ENCODE measurements around the gene ST6GALNAC1.
"Not testable (repeated sequence)": the region's sequence is repeated elsewhere in the genome, so short reads cannot be mapped to it uniquely, and the experiment has no call there.

ST6GALNAC1 gene

DNA sequence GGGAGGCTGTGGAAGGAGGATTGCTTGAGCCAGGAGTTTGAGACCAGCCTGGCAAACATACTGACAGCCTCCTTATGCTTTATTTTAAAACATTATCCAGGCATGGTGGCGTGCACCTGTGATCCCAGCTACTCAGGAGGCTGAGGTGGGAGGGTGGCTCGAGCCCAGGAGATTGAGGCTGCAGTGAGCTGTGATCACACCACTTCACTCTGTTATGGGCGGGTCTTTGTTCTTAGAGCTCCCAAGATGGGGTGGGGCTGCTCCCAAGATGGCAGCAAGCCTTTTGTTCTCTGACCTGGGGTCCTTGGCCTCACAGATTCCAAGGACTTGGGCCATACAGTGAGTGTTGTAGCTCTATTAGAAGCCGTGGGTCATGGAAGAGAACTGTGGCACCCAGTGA lies 31.8 kb downstream of the ST6GALNAC1 start:
- no peak for DNase-seq (ENCODE audit: low read depth)

DNA sequence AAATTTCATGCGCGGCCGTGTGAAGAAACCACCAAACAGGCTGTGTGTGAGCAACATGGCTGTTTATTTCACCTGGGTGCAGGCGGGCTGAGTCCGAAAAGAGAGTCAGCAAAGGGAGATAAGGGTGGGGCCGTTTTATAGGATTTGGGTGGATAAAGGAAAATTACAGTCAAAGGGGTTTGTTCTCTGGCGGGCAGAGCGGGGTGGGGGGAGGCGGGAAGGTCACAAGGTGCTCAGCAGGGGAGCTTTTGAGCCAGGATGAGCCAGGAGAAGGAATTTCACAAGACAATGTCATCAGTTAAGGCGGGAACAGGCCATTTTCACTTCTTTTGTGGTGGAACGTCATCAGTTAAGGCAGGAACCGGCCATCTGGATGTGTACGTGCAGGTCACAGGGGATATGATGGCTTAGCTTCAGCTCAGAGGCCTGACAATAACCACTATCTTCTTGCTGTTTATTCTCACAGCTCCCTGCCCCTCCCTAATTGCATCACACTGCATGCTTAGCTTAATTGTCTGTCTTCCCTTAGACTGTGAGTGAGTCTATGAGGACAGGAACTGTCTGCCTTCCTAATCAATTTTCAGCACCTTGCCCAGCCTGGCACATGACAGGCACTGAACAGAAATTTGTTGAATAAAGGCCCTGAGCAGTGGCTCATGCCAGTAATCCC lies 32.3 kb downstream of the ST6GALNAC1 start:
- DNase-seq (ENCODE audit: low read depth) = not testable (repeated sequence)

GRCh38 chr17:76606685-76607084 lies 36.9 kb downstream of the ST6GALNAC1 start:
- DNase-seq (ENCODE audit: low read depth) = not testable (repeated sequence)

DNA sequence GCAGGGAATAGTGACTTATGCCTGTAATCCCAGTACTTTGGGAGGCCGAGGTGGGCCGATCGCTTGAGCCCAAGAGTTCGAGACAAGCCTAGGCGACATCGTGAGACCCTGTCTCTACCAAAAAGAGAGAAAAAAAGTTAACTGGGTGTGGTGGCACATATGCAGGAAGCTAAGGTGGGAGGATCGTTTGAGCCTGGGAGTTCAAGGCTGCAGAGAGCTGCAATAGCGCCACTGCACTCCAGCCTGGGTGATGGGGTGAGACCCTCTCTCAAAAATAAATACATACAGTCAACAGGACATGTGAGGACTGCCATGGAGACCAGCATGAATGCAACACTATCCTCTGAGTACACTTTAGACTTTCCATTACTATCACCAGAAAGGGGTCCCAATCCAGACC lies 42.5 kb downstream of the ST6GALNAC1 start:
- DNase-seq (ENCODE audit: low read depth) = no peak

GRCh38 chr17:76599694-76600460 lies 43.7 kb downstream of the ST6GALNAC1 start:
- no peak for DNase-seq (ENCODE audit: low read depth)

GRCh38 chr17:76598004-76598439 lies 45.5 kb downstream of the ST6GALNAC1 start:
- no peak for DNase-seq (ENCODE audit: low read depth)

- no peak for DNase-seq (ENCODE audit: low read depth)
These were observed 46.2 kb downstream of the ST6GALNAC1 start for GRCh38 chr17:76597156-76598003.

DNA sequence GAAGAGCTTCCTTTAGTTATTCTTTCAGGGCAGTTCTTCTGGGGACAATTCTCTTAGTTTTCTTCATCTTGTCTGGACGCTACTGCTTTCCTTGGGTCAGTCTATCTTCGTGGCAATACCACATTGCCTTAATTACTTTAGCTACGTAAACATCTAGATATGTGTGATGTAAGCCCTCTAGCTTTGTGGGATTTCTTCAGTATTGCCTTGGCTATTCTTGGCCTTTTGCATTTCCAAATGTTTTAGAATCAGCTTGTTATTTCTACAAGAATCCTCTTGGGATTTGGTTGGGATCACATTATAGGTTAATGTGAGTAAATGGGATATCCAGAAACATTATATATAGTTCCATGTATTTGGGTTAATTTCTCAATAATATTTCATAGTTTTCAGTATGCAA lies 48.9 kb downstream of the ST6GALNAC1 start:
- DNase-seq (ENCODE audit: low read depth) = no peak

DNA sequence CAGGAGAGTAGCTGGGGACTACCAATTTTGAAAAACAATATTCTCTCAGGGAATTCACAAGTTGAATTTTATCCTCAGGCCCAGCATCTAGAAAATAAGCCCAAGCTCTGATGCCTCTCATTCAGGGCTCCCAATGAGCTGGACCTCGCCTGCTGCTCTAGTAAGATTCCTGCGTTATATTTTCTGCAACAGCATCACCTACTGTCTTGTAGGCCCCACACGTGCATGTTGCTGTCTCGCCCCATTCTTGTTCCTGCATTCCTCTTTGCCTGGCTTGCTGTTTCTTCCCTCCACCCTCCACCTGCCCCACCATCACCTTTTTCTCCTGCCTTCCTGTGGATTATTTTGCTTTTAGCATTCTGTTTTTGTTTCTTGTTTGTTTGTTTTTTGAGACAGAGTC lies 49.6 kb downstream of the ST6GALNAC1 start:
- no peak for DNase-seq (ENCODE audit: low read depth)

DNA sequence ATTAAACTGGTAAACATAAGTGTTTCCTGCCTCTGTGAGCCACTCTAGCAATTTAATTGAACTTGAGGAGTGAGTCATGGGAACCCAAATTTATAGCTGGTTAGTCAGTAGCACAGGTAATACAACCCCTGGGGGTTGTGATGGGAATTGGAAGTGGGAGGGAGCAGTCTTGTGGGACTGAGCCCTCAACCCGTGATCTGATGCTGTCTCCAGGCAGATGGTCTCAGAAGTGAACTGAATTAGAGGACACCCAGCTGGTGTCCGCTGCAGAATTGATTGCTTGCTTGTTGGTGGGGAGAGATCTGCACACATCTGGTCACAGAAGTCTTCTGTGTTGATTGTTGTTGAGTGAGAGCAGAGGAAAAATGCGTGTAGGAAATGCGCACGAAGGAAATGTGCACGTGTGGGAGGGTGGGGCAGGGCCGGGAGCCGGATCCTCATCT lies 50.2 kb downstream of the ST6GALNAC1 start:
- no peak for DNase-seq (ENCODE audit: low read depth)

- DNase-seq (ENCODE audit: low read depth) = no peak
These were observed 55.4 kb downstream of the ST6GALNAC1 start for GRCh38 chr17:76588182-76588581.

DNA sequence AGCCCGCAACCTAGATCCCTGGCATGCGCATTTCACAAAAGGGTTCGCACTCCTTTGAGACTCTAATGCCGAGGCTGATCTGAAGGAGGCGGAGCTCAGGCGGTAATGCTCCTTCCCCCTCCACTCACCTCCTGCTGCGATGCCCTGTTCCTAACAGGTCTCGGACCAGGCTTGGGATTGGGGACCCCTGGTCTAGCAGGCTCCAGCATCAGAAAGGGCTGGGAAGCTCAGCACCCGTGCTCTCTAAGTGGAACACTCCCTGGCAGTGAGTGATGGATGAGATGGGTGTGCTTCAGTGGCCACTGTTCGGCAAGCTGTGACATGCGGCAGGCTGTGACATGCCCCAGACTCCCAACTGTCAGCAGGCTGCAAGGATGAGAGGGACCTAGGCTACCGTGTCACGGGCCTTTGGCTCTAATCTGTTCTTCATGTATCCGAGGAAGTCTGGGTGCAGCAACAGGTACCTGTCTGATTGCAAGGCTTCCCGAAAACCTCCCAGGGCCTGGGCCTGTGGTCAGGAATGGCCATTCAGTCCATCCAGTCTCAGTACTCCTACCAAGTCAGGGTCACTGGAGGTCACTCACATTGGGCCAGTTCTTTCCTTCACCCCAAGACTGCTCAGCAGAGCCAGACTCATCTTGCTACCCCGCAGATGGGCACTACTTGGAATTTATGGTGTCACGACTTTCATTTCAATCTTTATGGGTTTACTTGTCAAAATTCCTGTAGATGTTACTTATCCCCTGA lies 56.6 kb downstream of the ST6GALNAC1 start:
- no peak for DNase-seq (ENCODE audit: low read depth)

GRCh38 chr17:76585649-76586593 lies 57.6 kb downstream of the ST6GALNAC1 start, which contains the start of gene ST6GALNAC2:
Gene ST6GALNAC2, minus strand, starts transcription at chr17:76585860. Its CDS starts 52 bp downstream, at chr17:76585808.
- DNase-seq (ENCODE audit: low read depth) = peak; percentile 15

GRCh38 chr17:76585033-76585648 lies 58.4 kb downstream of the ST6GALNAC1 start:
- no peak for DNase-seq (ENCODE audit: low read depth)

- no peak for DNase-seq (ENCODE audit: low read depth)
These were observed 59.0 kb downstream of the ST6GALNAC1 start for GRCh38 chr17:76584427-76585032.

DNA sequence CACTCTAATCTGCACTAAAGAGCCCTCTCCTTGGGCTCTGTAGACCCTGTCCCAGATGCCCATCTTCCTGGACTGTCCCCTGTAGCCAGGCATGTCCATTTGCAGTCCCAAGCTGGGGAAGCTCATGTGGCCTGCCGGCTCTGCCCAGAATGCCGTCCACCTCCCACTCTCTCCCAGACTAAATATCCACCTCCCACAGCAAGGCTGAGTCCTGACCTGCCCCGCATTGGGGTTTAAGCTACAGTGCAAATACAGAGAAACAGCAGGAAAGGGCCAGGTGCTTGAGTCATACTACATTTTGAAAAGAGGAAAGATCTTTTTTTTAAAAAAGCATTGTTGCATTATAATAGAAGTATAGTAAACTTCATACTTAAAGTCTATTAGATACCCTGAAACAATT lies 60.9 kb downstream of the ST6GALNAC1 start:
- no peak for DNase-seq (ENCODE audit: low read depth)

GRCh38 chr17:76581515-76581914 lies 62.0 kb downstream of the ST6GALNAC1 start:
- no peak for DNase-seq (ENCODE audit: low read depth)

- no peak for DNase-seq (ENCODE audit: low read depth)
These were observed 64.3 kb downstream of the ST6GALNAC1 start for GRCh38 chr17:76579281-76579680.

DNA sequence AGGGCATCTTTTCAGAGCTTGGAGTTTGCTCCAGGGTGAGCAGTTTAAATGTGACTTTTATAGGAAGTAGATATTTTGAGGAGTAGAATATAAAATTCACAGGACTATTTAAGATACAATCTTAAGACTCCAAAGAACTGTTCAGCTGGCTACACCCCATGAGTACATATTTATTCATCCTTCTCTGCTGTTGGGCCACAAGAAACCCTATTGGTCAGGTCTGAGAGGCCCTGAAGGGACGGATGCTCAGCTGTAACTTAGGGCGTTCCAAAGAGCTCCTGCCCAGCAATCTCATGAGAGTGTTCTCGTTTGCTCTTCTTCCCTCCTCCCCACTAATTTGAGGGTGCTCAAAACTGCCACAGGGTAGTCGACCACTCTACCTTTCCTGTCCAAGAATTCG lies 65.2 kb downstream of the ST6GALNAC1 start:
- no peak for DNase-seq (ENCODE audit: low read depth)

DNA sequence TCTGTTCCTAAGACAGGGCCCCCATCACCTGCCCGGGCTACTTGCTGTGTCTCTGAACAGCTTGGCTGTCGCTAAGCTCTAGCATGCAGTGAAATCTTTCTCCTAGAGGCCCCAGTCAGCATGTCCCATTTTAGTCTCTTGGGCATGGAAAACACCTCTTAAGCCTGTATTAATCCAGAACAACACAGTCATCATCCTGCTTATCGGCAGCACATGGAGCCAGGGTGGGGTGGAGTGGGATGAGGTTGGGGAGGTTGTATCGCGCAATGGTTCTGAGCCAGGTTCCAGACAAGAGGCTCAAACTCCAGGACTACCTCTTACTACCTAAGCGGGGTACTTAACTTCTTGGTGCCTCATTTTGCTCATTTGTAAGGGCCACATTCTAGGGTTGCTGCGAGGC lies 65.7 kb downstream of the ST6GALNAC1 start:
- DNase-seq (ENCODE audit: low read depth) = no peak

Measured in activated T-helper 9 cell treated with anti-CD3 and anti-CD28 coated beads, Interleukin-2, amount 50 U/mL, for 16 hours (primary cell).